Sigmoid colon (tissue), 4 donors: Measurements from ENCODE around the gene LAIR2.

ENCODE experiments used
- CTCF ChIP-seq, 4 experiments: fragments of 450-650 bp in 3 of 4; fragments of 200-600 bp in 1 of 4; IDR thresholded peaks; one replicate each; pipeline ENCODE4 v1.5.1; 2016 to 2019; ENCODE audit warnings: antibody characterized with exemption in 4 of 4, mild to moderate bottlenecking in 3 of 4, moderate library complexity in 2 of 4
- POLR2A ChIP-seq, 2 donors: fragments of 450-650 bp; IDR thresholded peaks; one replicate each; pipeline ENCODE4 v1.6.1; 2016; ENCODE audit warnings: antibody characterized with exemption in 2 of 2, mild to moderate bottlenecking in 2 of 2, moderate library complexity in 2 of 2
- POLR2AphosphoS5 ChIP-seq, 4 donors: sonication (generic); formaldehyde crosslinking; IDR thresholded peaks; one replicate each; pipeline ENCODE4 v1.6.1; 2017; ENCODE audit warnings: antibody characterized with exemption in 4 of 4

- no peak for TF ChIP-seq CTCF (IDR thresholded peaks at IDR 0.05)
- TF ChIP-seq POLR2AphosphoS5 (IDR thresholded peaks at IDR 0.05), result no peak
- no peak for TF ChIP-seq POLR2A (IDR thresholded peaks at IDR 0.05)
Measured at GRCh38 chr19:54455786-54456422, 46.7 kb upstream of the LAIR2 start.
